SK-N-SH treated with all-trans-retinoic acid at 6 μM for 48 hours (cell line): ENCODE measurements around the gene SP140L.

Experiments used
- ATAC-seq: fragments of 200-7000 bp; cut with Tn5 transposase; 3 replicates; pipeline ENCODE4 v1.9.1; 2020; ENCODE audit warnings: mild to moderate bottlenecking, moderate library complexity
- ARNTL ChIP-seq: fragments of 450-650 bp; formaldehyde crosslinking; IDR thresholded peaks from 2 replicates; pipeline ENCODE4 v1.5.0; 2020; ENCODE audit warnings: low read depth, mild to moderate bottlenecking, moderate library complexity, borderline replicate concordance
- BACH2 ChIP-seq: fragments of 250-450 bp; sonication (Bioruptor Pico); IDR thresholded peaks from 2 replicates; pipeline ENCODE4 v1.9.0; 2021; ENCODE audit warnings: mild to moderate bottlenecking, borderline replicate concordance
- CREB5 ChIP-seq: fragments of 250-450 bp; sonication (Bioruptor Pico); IDR thresholded peaks from 2 replicates; pipeline ENCODE4 v1.5.1; 2020; ENCODE audit warnings: low read depth, mild to moderate bottlenecking, moderate library complexity
- CSDC2 ChIP-seq: fragments of 250-450 bp; sonication (Bioruptor Pico); IDR thresholded peaks from 2 replicates; pipeline ENCODE4 v1.5.0; 2020; ENCODE audit warnings: mild to moderate bottlenecking, moderate library complexity
- ESRRG ChIP-seq: fragments of 250-450 bp; sonication (Bioruptor Pico); IDR thresholded peaks from 2 replicates; pipeline ENCODE4 v1.6.1; 2021; ENCODE audit warnings: mild to moderate bottlenecking
- GLIS3 ChIP-seq: fragments of 250-450 bp; sonication (Bioruptor Pico); IDR thresholded peaks from 2 replicates; pipeline ENCODE4 v1.5.0; 2020; ENCODE audit warnings: mild to moderate bottlenecking, moderate library complexity
- ISL1 ChIP-seq: fragments of 250-450 bp; sonication (Bioruptor Pico); IDR thresholded peaks from 2 replicates; pipeline ENCODE4 v2.1.2; 2022; ENCODE audit warnings: mild to moderate bottlenecking, moderate library complexity
- OSR1 ChIP-seq: fragments of 250-450 bp; sonication (Bioruptor Pico); IDR thresholded peaks from 2 replicates; pipeline ENCODE4 v1.8.0; 2022; ENCODE audit warnings: moderate library complexity, mild to moderate bottlenecking, inconsistent platforms
- PPARA ChIP-seq: fragments of 250-450 bp; sonication (Bioruptor Pico); IDR thresholded peaks from 2 replicates; pipeline ENCODE4 v1.5.0; 2020; ENCODE audit warnings: mild to moderate bottlenecking, borderline replicate concordance
- RARB ChIP-seq: fragments of 250-450 bp; sonication (Bioruptor Pico); IDR thresholded peaks from 2 replicates; pipeline ENCODE4 v1.8.0; 2021; ENCODE audit warnings: mild to moderate bottlenecking, moderate library complexity
- SNAI2 ChIP-seq: fragments of 250-450 bp; sonication (Bioruptor Pico); IDR thresholded peaks from 2 replicates; pipeline ENCODE4 v1.5.0; 2020; ENCODE audit warnings: mild to moderate bottlenecking, moderate library complexity
- TCF4 ChIP-seq: fragments of 250-450 bp; sonication (Bioruptor Pico); IDR thresholded peaks from 2 replicates; pipeline ENCODE4 v1.8.0; 2021; ENCODE audit warnings: mild to moderate bottlenecking, moderate library complexity, borderline replicate concordance
- TOX ChIP-seq: fragments of 250-450 bp; sonication (Bioruptor Pico); IDR thresholded peaks from 2 replicates; pipeline ENCODE4 v1.8.0; 2021; ENCODE audit warnings: mild to moderate bottlenecking, moderate library complexity, borderline replicate concordance
- TSHZ2 ChIP-seq: fragments of 250-450 bp; sonication (Bioruptor Pico); IDR thresholded peaks from 2 replicates; pipeline ENCODE4 v1.5.0; 2020; ENCODE audit warnings: mild to moderate bottlenecking, moderate library complexity
- ZC3H10 ChIP-seq: fragments of 250-450 bp; sonication (Bioruptor Pico); IDR thresholded peaks from 2 replicates; pipeline ENCODE4 v1.5.1; 2021; ENCODE audit warnings: mild to moderate bottlenecking, moderate library complexity
- ZFP3 ChIP-seq: fragments of 250-450 bp; sonication (Bioruptor Pico); IDR thresholded peaks from 2 replicates; pipeline ENCODE4 v1.5.0; 2020; ENCODE audit warnings: mild to moderate bottlenecking, moderate library complexity
- ZFP30 ChIP-seq: fragments of 450-650 bp; formaldehyde crosslinking; IDR thresholded peaks from 2 replicates; pipeline ENCODE4 v1.5.0; 2022; ENCODE audit warnings: mild to moderate bottlenecking, moderate library complexity
- ZNF565 ChIP-seq: fragments of 450-650 bp; formaldehyde crosslinking; conservative IDR thresholded peaks from 2 replicates; pipeline ENCODE4 v1.5.0; 2020; ENCODE audit warnings: low read depth, mild to moderate bottlenecking, moderate library complexity
- ZNF8 ChIP-seq: fragments of 450-650 bp; formaldehyde crosslinking; IDR thresholded peaks from 2 replicates; pipeline ENCODE4 v1.5.0; 2020; ENCODE audit warnings: mild to moderate bottlenecking, moderate library complexity
- TF ChIP-seq, protein P1 (sequence below): fragments of 250-450 bp; sonication (Bioruptor Pico); IDR thresholded peaks from 2 replicates; pipeline ENCODE4 v1.5.1; 2021; ENCODE audit warnings: mild to moderate bottlenecking, moderate library complexity
- TF ChIP-seq, protein P2 (sequence below): fragments of 250-450 bp; sonication (Bioruptor Pico); IDR thresholded peaks from 2 replicates; pipeline ENCODE4 v1.8.0; 2020; ENCODE audit warnings: mild to moderate bottlenecking, moderate library complexity, borderline replicate concordance
- TF ChIP-seq, protein P3 (sequence below): fragments of 250-450 bp; sonication (Bioruptor Pico); IDR thresholded peaks from 2 replicates; pipeline ENCODE4 v1.8.0; 2021; ENCODE audit warnings: low read depth, mild to moderate bottlenecking, moderate library complexity, borderline replicate concordance

Gene SP140L

GRCh38 chr2:230326453-230327417 is at the start of gene SP140L:
Gene SP140L, plus strand, starts transcription at chr2:230327193. Its CDS starts 77 bp downstream, at chr2:230327270.
- no peak for TF ChIP-seq ZFP3 (CRISPR knock-in tag)
- no peak for TF ChIP-seq TSHZ2 (CRISPR knock-in tag)
- no peak for TF ChIP-seq ZC3H10 (CRISPR knock-in tag)
- no peak for TF ChIP-seq ARNTL
- TF ChIP-seq, protein P1, sequence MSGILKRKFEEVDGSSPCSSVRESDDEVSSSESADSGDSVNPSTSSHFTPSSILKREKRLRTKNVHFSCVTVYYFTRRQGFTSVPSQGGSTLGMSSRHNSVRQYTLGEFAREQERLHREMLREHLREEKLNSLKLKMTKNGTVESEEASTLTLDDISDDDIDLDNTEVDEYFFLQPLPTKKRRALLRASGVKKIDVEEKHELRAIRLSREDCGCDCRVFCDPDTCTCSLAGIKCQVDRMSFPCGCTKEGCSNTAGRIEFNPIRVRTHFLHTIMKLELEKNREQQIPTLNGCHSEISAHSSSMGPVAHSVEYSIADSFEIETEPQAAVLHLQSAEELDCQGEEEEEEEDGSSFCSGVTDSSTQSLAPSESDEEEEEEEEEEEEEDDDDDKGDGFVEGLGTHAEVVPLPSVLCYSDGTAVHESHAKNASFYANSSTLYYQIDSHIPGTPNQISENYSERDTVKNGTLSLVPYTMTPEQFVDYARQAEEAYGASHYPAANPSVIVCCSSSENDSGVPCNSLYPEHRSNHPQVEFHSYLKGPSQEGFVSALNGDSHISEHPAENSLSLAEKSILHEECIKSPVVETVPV (CRISPR knock-in tag) = no peak
- no peak for TF ChIP-seq RARB (CRISPR knock-in tag)
- peak; percentile 88 for ATAC-seq

DNA sequence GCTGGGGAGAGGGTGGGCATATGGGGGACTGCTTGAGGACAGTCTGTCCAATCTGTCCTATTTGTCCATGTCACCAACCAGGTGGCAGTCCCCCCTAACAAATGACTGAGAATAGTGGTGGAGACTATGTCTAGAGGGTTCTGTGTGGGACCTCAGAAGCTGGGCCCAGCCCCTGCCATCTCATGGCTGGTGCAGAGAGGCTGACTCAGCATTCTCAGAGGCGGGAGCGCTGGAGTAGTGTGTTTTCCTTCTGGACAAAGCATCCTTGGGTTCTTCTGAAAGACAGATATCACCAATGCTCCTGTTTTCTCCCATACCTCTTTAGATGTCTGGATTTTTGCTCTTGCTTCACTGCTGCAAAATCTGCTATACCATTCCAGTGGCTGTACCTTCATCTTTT is 44.1 kb upstream of the SP140L start:
- no peak for TF ChIP-seq TOX (CRISPR knock-in tag)
- no peak for TF ChIP-seq BACH2 (CRISPR knock-in tag)
- no peak for TF ChIP-seq ESRRG (CRISPR knock-in tag)
- TF ChIP-seq ZC3H10 (CRISPR knock-in tag) = no peak
- no peak for TF ChIP-seq PPARA (CRISPR knock-in tag)
- no peak for TF ChIP-seq CSDC2 (CRISPR knock-in tag)
- TF ChIP-seq CREB5 = no peak
- no peak for TF ChIP-seq ARNTL
- TF ChIP-seq ZNF8 (CRISPR knock-in tag) = no peak
- TF ChIP-seq ZFP3 (CRISPR knock-in tag) = no peak
- TF ChIP-seq GLIS3 (CRISPR knock-in tag) = no peak
- no peak for TF ChIP-seq TCF4 (CRISPR knock-in tag)
- no peak for TF ChIP-seq OSR1 (CRISPR knock-in tag)
- TF ChIP-seq, protein P2, sequence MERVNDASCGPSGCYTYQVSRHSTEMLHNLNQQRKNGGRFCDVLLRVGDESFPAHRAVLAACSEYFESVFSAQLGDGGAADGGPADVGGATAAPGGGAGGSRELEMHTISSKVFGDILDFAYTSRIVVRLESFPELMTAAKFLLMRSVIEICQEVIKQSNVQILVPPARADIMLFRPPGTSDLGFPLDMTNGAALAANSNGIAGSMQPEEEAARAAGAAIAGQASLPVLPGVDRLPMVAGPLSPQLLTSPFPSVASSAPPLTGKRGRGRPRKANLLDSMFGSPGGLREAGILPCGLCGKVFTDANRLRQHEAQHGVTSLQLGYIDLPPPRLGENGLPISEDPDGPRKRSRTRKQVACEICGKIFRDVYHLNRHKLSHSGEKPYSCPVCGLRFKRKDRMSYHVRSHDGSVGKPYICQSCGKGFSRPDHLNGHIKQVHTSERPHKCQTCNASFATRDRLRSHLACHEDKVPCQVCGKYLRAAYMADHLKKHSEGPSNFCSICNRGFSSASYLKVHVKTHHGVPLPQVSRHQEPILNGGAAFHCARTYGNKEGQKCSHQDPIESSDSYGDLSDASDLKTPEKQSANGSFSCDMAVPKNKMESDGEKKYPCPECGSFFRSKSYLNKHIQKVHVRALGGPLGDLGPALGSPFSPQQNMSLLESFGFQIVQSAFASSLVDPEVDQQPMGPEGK (CRISPR knock-in tag) = no peak
- TF ChIP-seq SNAI2 = no peak
- ATAC-seq = no peak

- ATAC-seq = no peak
- TF ChIP-seq, protein P3, sequence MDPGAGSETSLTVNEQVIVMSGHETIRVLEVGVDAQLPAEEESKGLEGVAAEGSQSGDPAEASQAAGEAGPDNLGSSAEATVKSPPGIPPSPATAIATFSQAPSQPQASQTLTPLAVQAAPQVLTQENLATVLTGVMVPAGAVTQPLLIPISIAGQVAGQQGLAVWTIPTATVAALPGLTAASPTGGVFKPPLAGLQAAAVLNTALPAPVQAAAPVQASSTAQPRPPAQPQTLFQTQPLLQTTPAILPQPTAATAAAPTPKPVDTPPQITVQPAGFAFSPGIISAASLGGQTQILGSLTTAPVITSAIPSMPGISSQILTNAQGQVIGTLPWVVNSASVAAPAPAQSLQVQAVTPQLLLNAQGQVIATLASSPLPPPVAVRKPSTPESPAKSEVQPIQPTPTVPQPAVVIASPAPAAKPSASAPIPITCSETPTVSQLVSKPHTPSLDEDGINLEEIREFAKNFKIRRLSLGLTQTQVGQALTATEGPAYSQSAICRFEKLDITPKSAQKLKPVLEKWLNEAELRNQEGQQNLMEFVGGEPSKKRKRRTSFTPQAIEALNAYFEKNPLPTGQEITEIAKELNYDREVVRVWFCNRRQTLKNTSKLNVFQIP (CRISPR knock-in tag) = no peak
- TF ChIP-seq ZNF565 = no peak
- no peak for TF ChIP-seq TOX (CRISPR knock-in tag)
- no peak for TF ChIP-seq ZFP30 (CRISPR knock-in tag)
- no peak for TF ChIP-seq ZFP3 (CRISPR knock-in tag)
- TF ChIP-seq TSHZ2 (CRISPR knock-in tag) = no peak
- TF ChIP-seq ZC3H10 (CRISPR knock-in tag) = no peak
- TF ChIP-seq ARNTL = no peak
- no peak for TF ChIP-seq CREB5
- TF ChIP-seq ISL1 (CRISPR knock-in tag) = no peak
- no peak for TF ChIP-seq RARB (CRISPR knock-in tag)
Measured at GRCh38 chr2:230286048-230286447, 40.9 kb upstream of the SP140L start.
